ENCODE measurements around the gene ZNF684. TPM values are rescaled to one million over a fixed set of nuclear protein-coding genes. Genes with fewer than 3 reads are reported as not detected.

Gene ZNF684
- total RNA-seq, 4 donors from 2014 or later, result 1.3 to 4.4 (median 3.4) TPM

GRCh38 chr1:40583980-40584379 is 52.5 kb downstream of the ZNF684 start:
- Histone ChIP-seq H3K4me1 (peaks cover 0 to 9% (median 0%) of the 10 kb centered on the region in 4 donors), H3K4me3 (no peak overlapping the region), H3K27ac (replicated peaks in 1 of 4) (no peak overlapping the region), H3K27me3 (no peaks in the 10 kb centered on the region), H3K9me3 (no peaks in the 10 kb centered on the region), H3K36me3 (no peaks in the 10 kb centered on the region)
- intact Hi-C loops (cut with DNase I), result no loop called here
- 84% methylated on average over 6 of the region's 6 CpGs for WGBS
- no peak for TF ChIP-seq EP300 (IDR thresholded peaks at IDR 0.05)
- TF ChIP-seq POLR2A (IDR thresholded peaks at IDR 0.05; ENCODE audit: low read depth), result no peak
- no peak for TF ChIP-seq CTCF (IDR thresholded peaks at IDR 0.05)
- TF ChIP-seq POLR2AphosphoS5 (IDR thresholded peaks at IDR 0.05), result no peak
- no peak for DNase-seq (ENCODE audit: extremely low spot score)

- DNase-seq (ENCODE audit: extremely low spot score), result no peak
- intact Hi-C loops (cut with DNase I), result no loop called here
- Histone ChIP-seq H3K4me1 (peaks cover 0 to 3% (median under 1%) of the 10 kb centered on the region in 4 donors), H3K27me3 (no peaks in the 10 kb centered on the region), H3K27ac (replicated peaks in 1 of 4) (no peak overlapping the region), H3K4me3 (no peak overlapping the region), H3K36me3 (no peaks in the 10 kb centered on the region), H3K9me3 (no peaks in the 10 kb centered on the region)
- no peak for TF ChIP-seq CTCF (IDR thresholded peaks at IDR 0.05)
- WGBS, result 79% methylated on average over 2 of the region's 2 CpGs
These were observed 57.1 kb downstream of the ZNF684 start for GRCh38 chr1:40588586-40588985.

- intact Hi-C loops (cut with DNase I), result no loop called here
- Histone ChIP-seq H3K4me3 (no peak overlapping the region), H3K27me3 (no peaks in the 10 kb centered on the region), H3K9me3 (no peaks in the 10 kb centered on the region), H3K36me3 (no peaks in the 10 kb centered on the region), H3K4me1 (peaks cover 0 to 6% (median 0%) of the 10 kb centered on the region in 4 donors), H3K27ac (replicated peaks in 1 of 4) (no peak overlapping the region)
- TF ChIP-seq CTCF (IDR thresholded peaks at IDR 0.05), result peak in 2 of 3 experiments; percentile 15 to 25
- TF ChIP-seq POLR2A (IDR thresholded peaks at IDR 0.05; ENCODE audit: low read depth), result no peak
- DNase-seq (ENCODE audit: extremely low spot score), result peak; percentile 45
- WGBS, result 41% methylated on average over 6 of the region's 6 CpGs
These were observed 60.8 kb downstream of the ZNF684 start for GRCh38 chr1:40592107-40592803.

GRCh38 chr1:40593449-40594186 is 62.2 kb downstream of the ZNF684 start:
- peak; percentile 53 for DNase-seq (ENCODE audit: extremely low spot score)
- Histone ChIP-seq H3K27ac (replicated peaks in 1 of 4) (no peak overlapping the region), H3K27me3 (no peaks in the 10 kb centered on the region), H3K4me1 (peaks cover 0 to 6% (median 0%) of the 10 kb centered on the region in 4 donors), H3K36me3 (no peaks in the 10 kb centered on the region), H3K9me3 (no peaks in the 10 kb centered on the region), H3K4me3 (no peak overlapping the region)
- WGBS, result 28% methylated on average over 8 of the region's 8 CpGs
- no peak for TF ChIP-seq POLR2AphosphoS5 (IDR thresholded peaks at IDR 0.05)
- no peak for TF ChIP-seq EP300 (IDR thresholded peaks at IDR 0.05)
- no peak for TF ChIP-seq CTCF (IDR thresholded peaks at IDR 0.05)
- no peak for TF ChIP-seq POLR2A (IDR thresholded peaks at IDR 0.05; ENCODE audit: low read depth)
- intact Hi-C loops (cut with DNase I), result no loop called here

Measured in esophagus muscularis mucosa (tissue), 4 donors.